NCI-H2227 treated with DMSO at 0.1 percent for 48 hours (cell line): ENCODE data around the gene NTN1.

Source experiments
- DNase-seq: peaks from one replicate; lab custom pipeline; 2025; lab: John Stamatoyannopoulos, UW

The NTN1 gene

GRCh38 chr17:9006175-9006767 is 15.0 kb upstream of the NTN1 start:
- DNase-seq = no peak

DNA sequence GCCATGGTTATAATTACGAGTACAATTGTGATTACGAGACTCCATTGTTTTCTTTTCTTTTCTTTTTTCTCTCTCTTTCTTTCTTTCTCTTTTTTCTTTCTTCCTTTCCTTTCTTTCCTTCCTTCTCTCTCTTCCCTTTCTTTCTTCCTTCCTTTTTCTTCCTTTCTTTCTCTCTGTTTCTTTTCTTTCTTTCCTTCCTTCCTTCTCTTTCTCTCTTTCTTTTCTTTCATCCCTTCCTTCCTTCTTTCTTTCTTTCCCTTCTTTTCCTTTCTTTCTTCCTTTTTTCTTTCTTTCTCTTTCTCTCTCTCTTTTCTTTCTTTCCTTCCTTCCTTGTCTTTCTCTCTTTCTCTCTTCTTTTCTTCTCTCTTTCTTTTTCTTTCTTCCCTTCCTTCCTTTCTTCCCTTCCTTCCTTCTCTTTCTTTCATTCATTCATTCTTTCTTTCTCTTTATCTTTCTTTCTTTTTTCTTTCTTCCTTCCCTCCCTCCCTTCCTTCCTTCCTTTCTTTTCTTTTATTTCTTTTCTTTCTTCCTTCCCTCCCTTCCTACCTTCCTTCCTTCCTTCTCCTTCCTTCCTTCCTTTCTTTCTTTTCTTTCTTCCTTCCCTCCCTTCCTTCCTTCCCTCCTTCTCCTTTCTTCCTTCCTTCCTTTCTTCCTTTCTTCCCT is 14.1 kb upstream of the NTN1 start:
- DNase-seq = no peak

DNA sequence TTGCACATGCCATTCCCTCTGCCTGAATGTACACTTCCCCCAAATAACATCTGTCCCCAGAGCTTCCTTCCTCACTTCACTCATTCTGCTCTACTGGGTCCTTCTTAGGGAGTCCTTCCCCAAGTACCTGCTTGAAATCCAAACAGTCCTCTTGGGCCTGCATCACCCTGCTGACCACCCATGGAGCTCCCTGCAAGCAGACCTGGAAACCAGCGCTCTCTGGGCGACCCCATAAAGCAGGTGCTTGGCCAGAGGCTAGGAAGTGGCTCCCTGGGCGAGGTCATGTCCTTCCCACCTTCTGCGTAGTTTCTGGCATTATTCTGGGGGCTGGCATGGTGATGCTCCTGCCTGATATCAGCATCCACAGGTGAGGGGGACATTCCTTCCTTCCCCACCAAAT is 12.2 kb upstream of the NTN1 start:
- DNase-seq = no peak

DNA sequence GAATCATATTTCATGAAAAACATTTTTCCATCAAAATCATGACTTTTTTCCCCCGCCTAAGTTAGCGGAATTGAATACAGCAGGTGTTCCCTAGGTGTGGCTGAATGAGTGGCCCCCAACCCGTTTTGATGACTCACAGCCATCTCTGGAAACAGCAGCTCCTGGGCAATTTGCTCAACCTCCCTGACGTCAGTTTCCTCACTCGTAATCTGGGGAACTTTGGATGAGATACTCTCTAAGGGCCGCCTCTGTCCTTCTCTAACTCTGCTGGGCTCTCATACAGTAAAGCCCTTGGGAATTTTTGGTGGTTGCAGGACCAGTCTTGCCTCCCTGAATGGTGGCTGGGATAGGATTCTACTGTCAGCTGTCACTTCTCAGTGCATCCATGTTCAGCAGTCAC is 11.6 kb upstream of the NTN1 start:
- no peak for DNase-seq

GRCh38 chr17:9011001-9011400 is 10.3 kb upstream of the NTN1 start:
- no peak for DNase-seq

DNA sequence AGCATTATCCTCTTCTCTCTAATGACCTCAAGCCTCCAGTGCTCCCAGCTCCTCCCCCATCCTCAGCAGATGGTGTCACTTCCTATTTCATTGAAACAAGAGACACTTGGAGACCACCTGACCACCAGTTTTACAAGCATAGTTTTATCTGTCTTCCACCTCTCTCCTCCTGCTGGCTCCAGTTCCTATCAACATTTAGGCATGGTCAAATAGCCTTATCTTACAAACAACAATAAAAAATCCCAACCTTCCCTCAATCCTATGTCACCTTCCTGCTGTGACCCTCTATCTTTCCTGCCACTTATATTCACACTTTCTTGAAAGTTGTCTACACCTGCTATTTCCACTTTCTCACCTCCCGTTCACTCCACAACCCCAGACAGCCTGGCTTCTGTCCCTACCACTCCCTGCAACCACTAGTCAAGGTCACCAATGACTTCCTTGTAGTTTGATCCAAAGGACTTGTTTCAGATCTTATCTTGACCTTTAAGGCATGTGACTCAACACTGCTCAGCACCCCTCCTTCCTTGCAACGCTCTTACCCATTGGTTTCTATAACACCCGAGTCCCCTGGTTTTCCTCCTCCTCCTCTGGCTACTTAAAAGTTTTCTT is 4.3 kb upstream of the NTN1 start:
- no peak for DNase-seq

GRCh38 chr17:9018726-9019125 is 2.6 kb upstream of the NTN1 start:
- DNase-seq = no peak

GRCh38 chr17:9020096-9020823 is 1.1 kb upstream of the NTN1 start:
- DNase-seq = no peak

GRCh38 chr17:9020824-9021157 is 519 bp upstream of the NTN1 start:
- no peak for DNase-seq

DNA sequence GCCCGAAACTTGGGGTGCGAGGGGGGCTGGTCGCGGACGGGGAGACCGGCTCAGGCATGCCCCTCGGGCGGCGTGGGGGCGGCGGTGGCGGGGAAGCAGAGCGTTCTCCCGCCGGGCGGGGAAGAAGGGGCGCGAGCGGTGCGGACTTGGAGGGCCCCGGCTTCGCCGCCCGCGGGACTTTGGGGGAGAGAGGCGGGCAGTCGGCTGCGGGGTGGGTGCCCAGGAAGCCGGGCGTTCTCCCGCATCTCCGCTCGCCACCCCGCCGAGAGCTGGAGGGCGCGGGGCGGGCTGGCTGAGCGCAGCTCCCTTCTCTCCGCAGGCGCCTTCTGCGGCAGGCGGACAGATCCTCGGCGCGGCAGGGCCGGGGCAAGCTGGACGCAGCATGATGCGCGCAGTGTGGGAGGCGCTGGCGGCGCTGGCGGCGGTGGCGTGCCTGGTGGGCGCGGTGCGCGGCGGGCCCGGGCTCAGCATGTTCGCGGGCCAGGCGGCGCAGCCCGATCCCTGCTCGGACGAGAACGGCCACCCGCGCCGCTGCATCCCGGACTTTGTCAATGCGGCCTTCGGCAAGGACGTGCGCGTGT is 772 bp downstream of the NTN1 start:
- no peak for DNase-seq

DNA sequence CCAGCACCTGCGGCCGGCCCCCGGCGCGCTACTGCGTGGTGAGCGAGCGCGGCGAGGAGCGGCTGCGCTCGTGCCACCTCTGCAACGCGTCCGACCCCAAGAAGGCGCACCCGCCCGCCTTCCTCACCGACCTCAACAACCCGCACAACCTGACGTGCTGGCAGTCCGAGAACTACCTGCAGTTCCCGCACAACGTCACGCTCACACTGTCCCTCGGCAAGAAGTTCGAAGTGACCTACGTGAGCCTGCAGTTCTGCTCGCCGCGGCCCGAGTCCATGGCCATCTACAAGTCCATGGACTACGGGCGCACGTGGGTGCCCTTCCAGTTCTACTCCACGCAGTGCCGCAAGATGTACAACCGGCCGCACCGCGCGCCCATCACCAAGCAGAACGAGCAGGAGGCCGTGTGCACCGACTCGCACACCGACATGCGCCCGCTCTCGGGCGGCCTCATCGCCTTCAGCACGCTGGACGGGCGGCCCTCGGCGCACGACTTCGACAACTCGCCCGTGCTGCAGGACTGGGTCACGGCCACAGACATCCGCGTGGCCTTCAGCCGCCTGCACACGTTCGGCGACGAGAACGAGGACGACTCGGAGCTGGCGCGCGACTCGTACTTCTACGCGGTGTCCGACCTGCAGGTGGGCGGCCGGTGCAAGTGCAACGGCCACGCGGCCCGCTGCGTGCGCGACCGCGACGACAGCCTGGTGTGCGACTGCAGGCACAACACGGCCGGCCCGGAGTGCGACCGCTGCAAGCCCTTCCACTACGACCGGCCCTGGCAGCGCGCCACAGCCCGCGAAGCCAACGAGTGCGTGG is 1.5 kb downstream of the NTN1 start:
- DNase-seq = no peak

DNA sequence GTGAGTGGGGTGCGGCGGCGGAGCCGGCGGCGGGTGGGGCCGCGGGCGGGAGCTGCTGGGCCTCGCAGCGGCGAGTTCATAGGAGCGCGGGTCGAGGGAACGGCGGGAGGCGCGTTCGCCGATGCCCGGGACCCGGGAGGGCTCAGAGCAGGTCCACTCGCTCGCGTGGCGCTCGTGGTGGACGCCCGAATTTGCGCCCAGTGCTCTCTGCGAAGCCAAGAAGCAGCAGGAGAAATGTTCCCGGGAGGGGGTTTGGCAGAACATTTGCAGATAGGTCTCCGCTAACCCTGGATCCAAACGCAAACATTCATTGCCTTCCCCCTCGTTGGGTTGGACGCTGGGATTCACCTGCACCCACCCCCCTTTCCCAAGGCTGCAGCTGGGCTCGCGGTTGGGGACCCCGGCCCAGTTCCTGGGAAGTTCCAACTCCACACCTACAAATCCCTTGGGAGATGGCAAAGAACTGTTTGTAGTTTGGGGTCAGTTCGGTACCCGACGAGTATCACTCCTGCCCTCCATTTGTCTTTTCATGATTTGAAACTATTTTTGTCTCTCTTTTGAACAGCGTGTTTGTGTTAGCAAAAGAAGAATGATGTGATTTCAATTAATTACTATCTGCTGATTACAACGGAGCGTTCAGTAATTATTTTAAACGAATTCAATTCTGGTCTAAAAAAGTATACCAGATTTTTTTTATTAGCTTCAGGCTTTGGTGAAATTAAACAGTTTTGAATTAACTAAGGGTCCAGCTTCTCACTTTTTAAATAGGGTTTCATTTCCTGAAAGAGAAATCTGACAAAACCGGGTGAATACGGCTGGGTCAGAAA is 2.3 kb downstream of the NTN1 start:
- DNase-seq = no peak

- DNase-seq = no peak
These were observed 3.2 kb downstream of the NTN1 start for GRCh38 chr17:9024497-9024896.

DNA sequence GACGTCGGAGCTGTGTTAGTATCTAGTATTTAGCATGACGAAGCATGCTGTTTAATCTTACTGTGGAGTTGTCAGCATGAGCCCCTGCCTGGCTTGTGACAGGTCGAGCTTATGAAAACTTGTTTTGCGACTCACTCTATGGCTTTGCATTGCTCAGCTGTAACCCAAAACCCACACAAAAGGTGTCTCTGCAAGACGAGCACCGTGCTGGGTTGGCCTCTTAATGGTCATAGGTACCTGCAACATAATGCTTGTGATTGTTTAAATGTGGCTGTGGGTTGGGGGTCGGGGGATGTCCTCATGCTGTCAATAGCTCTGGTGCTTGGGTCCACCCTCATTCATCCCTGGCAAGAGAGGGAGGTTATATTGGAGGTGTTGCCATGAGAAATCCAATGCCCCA is 5.4 kb downstream of the NTN1 start:
- no peak for DNase-seq

GRCh38 chr17:9028202-9028987 is 7.1 kb downstream of the NTN1 start:
- no peak for DNase-seq

DNA sequence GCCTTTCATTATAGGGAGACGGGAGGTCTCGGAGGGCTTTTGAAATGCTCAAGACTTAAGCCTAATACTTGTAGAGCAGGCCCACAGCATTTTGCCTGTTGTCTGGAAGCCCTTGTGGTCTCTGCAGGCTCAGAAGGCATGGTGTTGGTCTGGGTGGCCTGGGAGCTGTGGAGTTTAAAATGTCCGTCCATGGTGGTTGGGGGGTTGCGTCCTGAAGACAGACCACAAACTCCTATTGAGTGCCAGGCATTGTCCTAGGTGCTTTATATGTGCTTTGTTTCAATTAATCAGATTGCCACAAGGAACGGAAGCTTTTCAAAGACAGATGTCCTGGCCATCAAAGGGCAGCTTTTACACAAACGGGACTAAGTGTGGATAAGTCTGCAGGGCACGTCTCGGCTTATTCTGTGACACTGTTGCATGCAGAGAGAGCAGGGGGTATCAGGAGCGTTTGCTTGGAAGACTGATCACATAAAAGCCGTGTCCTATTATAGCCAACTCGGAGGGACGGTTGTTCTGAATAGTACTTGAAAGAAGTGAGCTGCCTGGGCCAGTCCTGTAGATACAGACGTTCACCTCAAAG is 7.8 kb downstream of the NTN1 start:
- DNase-seq = no peak

GRCh38 chr17:9032151-9032550 is 10.8 kb downstream of the NTN1 start:
- DNase-seq = no peak

GRCh38 chr17:9032583-9032982 is 11.3 kb downstream of the NTN1 start:
- no peak for DNase-seq

GRCh38 chr17:9035249-9035648 is 13.9 kb downstream of the NTN1 start:
- DNase-seq = no peak

DNA sequence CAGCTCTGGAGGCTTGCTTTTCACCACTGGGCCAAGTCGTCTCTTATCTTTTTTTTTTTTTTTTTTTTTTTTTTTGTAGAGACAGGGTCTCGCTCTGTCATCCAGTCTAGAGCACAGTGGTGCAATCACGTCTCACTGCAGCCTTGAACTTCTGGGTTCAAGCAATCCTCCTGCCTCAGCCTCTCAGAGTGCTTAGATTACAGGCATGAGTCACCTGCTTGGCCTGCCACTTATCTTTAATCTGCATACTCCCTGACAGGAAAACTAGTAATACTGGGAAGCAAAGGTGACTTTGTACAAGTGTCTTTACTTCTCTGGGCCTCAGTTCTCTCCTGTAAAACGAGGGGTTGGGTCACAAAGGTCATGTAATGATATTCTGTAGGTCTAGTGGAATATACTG is 15.0 kb downstream of the NTN1 start:
- DNase-seq = no peak
